IgD-negative memory B cell (primary cell): ENCODE results near the gene WNT1. TPM values are rescaled to one million over a fixed set of nuclear protein-coding genes. Genes with fewer than 3 reads are reported as not detected.

Experiments
- H3K27ac Mint-ChIP-seq, 3 donors: one replicate each; pipeline ENCODE4 v1.8.0; 2020 to 2022; ENCODE audit warnings: mild to moderate bottlenecking in 3 of 3, mixed read lengths in 3 of 3, moderate library complexity in 1 of 3
- H3K27me3 Mint-ChIP-seq: one replicate; pipeline ENCODE4 v1.8.0; 2021; ENCODE audit warnings: mixed read lengths
- H3K36me3 Mint-ChIP-seq: one replicate; pipeline ENCODE4 v1.8.0; 2020; ENCODE audit warnings: mild to moderate bottlenecking, mixed read lengths
- H3K4me1 Mint-ChIP-seq, 3 donors: one replicate each; pipeline ENCODE4 v1.8.0; 2020 to 2022; ENCODE audit warnings: mixed read lengths in 3 of 3, mild to moderate bottlenecking in 1 of 3
- H3K4me3 Mint-ChIP-seq, 4 donors: one replicate each; pipeline ENCODE4 v1.8.0; 2020 to 2022; ENCODE audit warnings: mild to moderate bottlenecking in 4 of 4, mixed read lengths in 4 of 4, moderate library complexity in 3 of 4
- H3K9me3 Mint-ChIP-seq, 3 donors: one replicate each; pipeline ENCODE4 v1.8.0; 2020 to 2021; ENCODE audit warnings: mixed read lengths in 3 of 3, mild to moderate bottlenecking in 1 of 3
- polyA plus RNA-seq: library from polyadenylated mRNA; unstranded; fragments of 300-500 nt; fragmentation: Illumina TruSeq; gene quantifications from one replicate; pipeline ENCODE4 v1.2.3, GENCODE V29; 2021

WNT1 gene
- polyA plus RNA-seq, 1 donor from 2014 or later: 0.19 TPM

DNA sequence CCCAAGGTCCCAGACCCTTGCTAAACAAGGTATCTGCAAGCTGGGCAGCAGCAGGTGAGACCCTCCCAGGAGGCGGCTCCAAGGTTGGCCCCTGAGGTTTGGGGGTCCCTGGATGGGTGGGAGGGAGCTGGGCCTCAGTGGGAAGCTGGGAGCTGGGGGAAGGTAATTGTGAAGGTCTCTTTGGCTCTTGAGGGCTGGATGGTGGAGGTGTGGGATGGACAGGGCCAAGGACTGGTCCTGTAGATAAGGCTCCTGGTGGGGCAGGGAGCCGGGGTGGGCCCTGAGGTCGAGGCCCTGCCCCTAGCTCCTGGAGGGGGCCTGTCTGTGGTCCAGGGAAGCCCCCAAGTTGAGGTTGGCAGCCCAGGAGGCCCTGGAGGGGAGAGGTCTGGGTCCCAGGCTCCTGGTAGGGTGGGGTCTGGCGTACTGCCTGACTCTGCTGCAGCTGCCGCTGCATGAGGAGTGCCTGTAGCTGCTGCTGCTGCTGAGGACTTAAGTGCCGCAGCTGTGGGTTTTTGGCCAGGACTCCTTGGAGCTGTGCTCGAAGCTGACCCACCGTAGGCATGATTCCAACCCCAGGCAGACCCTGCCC is 53.5 kb downstream of the WNT1 start:
- no peaks in the 10 kb centered on the region for H3K27me3 Mint-ChIP-seq
- H3K27ac Mint-ChIP-seq: no peak overlapping the region
- H3K4me3 Mint-ChIP-seq: no peak overlapping the region
- H3K36me3 Mint-ChIP-seq: peaks cover 5% of the 10 kb centered on the region
- peaks cover 0 to 4% (median 0%) of the 10 kb centered on the region in 3 donors for H3K4me1 Mint-ChIP-seq
- H3K9me3 Mint-ChIP-seq: no peaks in the 10 kb centered on the region

Other genes starting within 250 kb of the WNT1 start
- gene ADCY6, start 189.2 kb upstream of the WNT1 start, polyA plus RNA-seq: not detected
- gene CACNB3, start 159.8 kb upstream of the WNT1 start, polyA plus RNA-seq: 0.39 TPM
- gene DDX23, start 126.2 kb upstream of the WNT1 start, polyA plus RNA-seq: 51.8 TPM
- 2.6 TPM for gene RND1, start 112.5 kb upstream of the WNT1 start, polyA plus RNA-seq
- gene FKBP11, start 52.8 kb upstream of the WNT1 start, polyA plus RNA-seq: 88.9 TPM
- gene ARF3, start 20.8 kb upstream of the WNT1 start, polyA plus RNA-seq: 20.2 TPM
- not detected for gene WNT10B, start 6.6 kb upstream of the WNT1 start, polyA plus RNA-seq
- gene DDN, start 21.1 kb downstream of the WNT1 start, polyA plus RNA-seq: not detected
- gene PRKAG1, start 40.5 kb downstream of the WNT1 start, polyA plus RNA-seq: 45.6 TPM
- 19.7 TPM for gene KMT2D, start 82.5 kb downstream of the WNT1 start, polyA plus RNA-seq
- gene RHEBL1, start 91.7 kb downstream of the WNT1 start, polyA plus RNA-seq: 3.2 TPM
- not detected for gene DHH, start 116.5 kb downstream of the WNT1 start, polyA plus RNA-seq
- 37.3 TPM for gene LMBR1L, start 132.5 kb downstream of the WNT1 start, polyA plus RNA-seq
- gene TUBA1B, start 153.1 kb downstream of the WNT1 start, polyA plus RNA-seq: 396 TPM
- gene TUBA1A, start 210.8 kb downstream of the WNT1 start, polyA plus RNA-seq: 286 TPM